GM21786 (cell line): Measurements from ENCODE around the gene VPS11.

Experiments used
- ATAC-seq: cut with Tn5 transposase; IDR thresholded peaks from one replicate; pipeline ENCODE4 v1.9.1; 2021; ENCODE audit not compliant: unreplicated experiment

The VPS11 gene

DNA sequence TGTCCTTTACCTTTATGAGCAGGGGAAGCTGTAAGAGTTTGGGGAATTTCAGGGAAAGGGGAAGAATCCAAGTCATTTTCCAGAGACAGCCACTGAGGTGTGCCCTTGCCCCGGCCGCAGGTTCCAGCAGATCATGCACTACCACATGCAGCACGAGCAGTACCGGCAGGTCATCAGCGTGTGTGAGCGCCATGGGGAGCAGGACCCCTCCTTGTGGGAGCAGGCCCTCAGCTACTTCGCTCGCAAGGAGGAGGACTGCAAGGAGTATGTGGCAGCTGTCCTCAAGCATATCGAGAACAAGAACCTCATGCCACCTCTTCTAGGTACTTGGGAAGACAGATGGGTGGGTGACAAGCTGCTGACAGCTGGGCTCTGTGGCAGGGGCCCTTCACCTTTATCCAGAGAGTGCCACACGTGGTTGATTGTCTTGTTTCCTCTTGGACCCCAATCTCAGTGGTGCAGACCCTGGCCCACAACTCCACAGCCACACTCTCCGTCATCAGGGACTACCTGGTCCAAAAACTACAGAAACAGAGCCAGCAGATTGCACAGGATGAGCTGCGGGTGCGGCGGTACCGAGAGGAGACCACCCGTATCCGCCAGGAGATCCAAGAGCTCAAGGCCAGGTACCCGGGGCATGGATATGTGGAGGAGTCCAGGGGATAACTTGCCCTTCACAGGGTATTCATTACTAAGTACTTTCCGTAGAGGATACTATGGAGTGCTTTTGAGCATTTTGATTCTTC lies 11.2 kb downstream of the VPS11 start:
- ATAC-seq: no peak

DNA sequence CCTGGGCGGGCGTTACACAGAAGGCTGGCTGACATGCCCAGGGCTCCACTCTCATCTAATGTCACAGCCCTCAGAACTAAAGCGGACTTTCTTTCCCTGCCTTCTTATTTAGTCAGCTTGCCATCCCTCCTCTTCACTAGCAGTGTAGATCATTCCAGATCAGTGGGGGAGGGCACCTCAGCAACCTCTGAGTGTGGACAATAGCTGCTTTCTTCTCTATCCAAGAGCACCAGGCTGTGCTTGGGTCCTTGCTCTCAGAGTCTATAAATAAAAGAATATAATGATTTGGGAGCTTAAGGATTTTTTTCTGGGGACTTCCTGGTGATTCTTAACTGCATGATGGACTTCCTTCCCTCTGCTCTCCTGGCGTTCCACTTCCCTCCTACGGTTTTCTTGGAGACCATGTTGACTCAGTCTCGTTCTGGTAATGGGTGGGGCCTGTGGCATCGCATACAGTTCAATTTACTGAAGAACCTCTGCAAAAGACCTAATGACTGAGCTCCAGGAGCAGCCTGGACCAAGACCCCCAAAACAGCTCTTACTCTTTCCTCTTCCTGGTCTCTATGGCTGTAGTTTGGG lies 14.2 kb downstream of the VPS11 start:
- ATAC-seq: no peak

DNA sequence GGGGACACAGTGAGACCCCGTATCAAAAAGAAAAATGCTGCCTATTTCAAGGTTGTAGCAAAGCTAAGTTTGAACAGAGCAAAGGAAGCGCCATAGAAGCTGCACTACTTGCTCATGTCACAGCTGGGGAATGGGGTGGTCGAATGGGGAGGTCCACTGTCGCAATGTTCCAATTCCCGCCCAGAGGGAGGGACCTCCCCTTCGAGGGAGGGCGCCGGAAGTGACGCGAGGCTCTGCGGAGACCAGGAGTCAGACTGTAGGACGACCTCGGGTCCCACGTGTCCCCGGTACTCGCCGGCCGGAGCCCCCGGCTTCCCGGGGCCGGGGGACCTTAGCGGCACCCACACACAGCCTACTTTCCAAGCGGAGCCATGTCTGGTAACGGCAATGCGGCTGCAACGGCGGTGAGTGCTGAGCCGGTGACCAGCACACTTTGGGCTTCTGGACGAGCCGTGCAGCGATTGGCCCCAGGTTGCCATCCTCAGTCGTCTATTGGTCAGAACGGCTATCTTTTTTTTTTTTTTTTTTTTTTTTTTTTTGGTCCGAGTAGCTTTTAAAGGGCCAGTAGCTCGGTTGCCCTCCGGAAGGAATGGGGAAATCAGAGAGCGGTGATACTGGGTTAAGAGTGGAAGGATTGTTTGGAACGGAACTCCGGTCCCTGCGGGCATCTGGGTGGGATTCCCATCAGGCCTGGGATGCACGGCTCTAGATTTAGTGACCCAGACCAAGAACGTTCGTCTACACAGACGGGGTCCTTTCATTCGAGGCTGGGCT lies 17.2 kb downstream of the VPS11 start, which contains the start of gene HMBS:
Gene HMBS, plus strand, starts transcription at position 219 of the 774 bp plus-strand sequence. Its CDS starts 153 bp downstream, at position 372.
- peak; percentile 88 for ATAC-seq

DNA sequence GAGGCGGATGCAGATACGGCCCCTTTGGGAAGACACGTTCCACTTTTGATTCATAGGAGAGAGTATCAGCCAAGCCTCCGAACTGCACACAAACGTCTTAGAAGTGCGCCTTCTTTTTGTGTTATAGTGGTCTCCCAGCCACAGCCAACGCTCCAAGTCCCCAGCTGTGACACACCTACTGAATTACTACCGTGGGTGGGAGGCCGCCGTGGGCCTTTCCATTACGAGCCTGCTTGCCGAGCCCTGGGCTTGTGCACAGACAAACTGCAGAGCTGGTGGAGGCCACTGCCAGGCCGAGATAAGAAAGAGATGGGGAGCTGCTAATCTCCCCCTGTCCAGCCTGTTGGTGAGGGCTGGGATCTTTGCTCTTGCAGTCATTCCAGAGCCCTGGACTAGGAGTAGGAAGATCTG lies 17.8 kb downstream of the VPS11 start:
- ATAC-seq: peak; percentile 15

DNA sequence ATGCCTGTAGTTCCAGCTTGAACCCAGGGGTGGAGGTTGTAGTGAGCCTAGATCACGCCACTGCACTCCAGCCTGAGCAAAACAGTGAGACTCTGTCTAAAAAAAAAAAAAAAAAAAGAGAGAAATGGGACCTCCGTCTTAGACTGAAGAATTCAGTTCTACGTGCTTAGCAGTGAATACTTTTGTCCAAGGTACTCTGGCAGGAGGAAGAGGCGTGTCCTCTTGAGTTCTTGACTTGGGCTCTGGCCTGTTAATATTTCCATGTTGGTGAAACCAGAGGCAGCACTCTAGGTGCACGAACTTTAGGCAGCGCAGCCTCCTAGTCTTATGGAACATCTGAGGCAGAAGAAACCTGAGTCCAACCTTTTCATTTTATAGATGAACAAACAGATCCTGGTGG lies 19.5 kb downstream of the VPS11 start:
- no peak for ATAC-seq

DNA sequence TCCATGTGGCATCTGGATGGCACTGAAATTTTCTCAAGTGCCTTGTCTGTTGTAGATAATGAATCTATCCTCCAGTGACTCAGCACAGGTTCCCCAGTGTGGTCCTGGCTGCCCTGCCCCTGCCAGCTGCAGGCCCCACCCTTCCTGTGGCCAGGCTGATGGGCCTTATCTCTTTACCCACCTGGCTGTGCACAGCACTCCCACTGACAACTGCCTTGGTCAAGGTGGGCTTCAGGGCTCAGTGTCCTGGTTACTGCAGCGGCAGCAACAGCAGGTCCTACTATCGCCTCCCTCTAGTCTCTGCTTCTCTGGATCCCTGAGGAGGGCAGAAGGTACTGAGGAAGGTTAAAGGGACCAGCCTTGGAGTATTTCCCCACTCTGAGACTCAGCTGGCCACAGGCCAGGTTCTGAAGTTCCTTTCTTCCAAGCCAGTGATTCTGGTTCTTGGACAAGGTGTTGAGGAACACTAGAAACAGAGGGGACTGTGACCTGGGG lies 20.2 kb downstream of the VPS11 start:
- ATAC-seq: no peak

DNA sequence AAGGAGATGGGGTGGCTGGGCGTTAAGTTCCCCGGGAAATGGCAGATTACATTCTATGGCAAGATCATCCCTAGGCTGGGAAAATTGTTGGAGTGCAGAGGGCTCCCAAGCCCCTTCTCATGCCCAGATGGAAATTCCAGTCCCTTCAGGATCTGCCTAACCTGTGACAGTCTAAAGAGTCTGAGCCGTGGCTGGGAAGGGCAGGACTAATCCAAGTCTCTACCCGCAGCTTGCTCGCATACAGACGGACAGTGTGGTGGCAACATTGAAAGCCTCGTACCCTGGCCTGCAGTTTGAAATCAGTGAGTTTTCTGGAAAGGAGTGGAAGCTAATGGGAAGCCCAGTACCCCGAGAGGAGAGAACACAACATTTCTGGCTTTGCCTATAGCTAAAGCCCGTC lies 20.8 kb downstream of the VPS11 start:
- ATAC-seq: no peak

DNA sequence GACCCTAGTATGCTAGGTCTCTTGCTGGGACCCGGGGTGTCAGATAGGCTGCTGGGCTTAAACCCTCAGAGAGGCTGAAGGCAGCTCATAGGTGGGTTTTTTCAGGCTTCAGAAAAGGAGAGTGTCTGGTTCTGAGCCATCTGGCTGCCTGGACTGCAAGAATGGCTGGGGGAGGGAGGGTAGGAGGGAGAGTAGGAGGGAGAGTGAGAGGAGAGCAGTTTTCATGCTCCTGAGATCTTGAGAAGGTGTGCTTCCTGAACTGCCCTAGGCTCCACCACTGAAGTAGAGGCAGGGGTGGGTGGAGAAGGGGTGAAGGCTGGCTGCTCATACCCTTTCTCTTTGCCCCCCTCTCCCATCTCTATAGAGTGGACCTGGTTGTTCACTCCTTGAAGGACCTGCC lies 21.7 kb downstream of the VPS11 start:
- no peak for ATAC-seq

DNA sequence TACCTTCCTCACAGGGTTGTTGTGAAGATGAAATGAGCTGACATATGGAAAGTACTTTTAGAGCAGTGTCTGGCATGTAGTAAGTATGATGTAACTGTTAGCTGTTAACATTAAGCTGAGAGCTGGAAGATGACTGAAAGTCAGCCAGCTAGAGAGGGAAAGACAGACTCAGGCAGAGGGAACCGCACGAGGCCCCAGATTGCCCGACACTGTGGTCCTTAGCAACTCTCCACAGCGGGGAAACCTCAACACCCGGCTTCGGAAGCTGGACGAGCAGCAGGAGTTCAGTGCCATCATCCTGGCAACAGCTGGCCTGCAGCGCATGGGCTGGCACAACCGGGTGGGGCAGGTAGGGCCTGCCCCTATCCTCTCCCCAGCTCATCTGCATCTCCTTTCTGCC lies 23.6 kb downstream of the VPS11 start:
- no peak for ATAC-seq

DNA sequence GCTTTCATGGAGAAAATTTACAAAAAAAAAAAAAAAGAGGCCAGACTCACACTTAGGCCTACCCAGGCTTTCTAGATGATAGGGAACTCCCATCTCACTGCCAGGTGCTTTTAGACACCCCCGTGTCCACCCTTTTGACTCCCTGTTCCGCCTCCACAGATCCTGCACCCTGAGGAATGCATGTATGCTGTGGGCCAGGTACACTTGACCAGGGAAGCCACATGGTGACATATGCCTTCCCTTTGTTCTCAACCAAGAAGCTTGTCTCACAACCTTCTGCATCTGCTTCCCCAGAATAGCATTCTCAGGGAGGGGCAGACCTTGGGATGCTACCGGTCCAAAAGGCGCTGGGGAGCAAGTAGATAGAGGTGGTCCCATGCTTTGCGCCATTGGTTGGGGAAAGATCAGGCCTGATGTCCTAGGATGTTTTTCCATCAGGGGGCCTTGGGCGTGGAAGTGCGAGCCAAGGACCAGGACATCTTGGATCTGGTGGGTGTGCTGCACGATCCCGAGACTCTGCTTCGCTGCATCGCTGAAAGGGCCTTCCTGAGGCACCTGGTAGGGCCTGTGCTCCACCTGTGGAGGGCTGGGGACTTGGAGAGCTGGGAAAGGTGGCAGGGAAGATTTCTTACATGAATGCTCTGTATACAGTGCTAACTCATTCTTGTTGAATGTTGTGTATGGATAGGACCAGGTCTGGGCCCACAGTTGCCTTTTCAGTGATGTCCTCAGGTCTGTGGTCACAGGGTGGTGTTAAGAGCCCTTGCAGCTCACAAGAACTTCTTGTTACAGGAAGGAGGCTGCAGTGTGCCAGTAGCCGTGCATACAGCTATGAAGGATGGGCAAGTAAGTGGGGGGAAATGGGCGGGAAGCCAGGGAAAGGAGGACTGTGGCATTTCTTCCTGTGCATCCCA lies 24.6 kb downstream of the VPS11 start:
- no peak for ATAC-seq

DNA sequence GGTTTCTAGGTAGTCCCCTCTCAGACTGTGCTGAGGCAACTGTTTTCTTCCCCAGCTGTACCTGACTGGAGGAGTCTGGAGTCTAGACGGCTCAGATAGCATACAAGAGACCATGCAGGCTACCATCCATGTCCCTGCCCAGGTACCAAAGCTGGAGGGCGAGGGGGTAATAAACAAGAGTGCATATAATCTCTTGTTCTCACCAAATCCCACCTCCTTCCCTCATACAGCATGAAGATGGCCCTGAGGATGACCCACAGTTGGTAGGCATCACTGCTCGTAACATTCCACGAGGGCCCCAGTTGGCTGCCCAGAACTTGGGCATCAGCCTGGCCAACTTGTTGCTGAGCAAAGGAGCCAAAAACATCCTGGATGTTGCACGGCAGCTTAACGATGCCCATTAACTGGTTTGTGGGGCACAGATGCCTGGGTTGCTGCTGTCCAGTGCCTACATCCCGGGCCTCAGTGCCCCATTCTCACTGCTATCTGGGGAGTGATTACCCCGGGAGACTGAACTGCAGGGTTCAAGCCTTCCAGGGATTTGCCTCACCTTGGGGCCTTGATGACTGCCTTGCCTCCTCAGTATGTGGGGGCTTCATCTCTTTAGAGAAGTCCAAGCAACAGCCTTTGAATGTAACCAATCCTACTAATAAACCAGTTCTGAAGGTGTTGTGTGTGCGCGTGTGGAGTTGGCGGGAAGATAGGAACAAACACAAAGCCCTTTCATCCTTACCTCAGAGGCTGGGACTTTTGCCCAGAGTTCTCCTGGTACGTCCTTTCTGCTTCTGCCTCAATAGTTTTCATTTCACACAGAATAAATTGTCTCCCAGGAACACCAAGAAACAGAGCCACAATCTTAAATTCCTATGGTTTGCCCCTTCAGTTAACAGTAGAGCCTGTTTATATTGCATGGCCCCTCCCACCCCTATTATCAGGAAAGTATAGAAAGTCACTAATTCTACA lies 25.5 kb downstream of the VPS11 start:
- no peak for ATAC-seq

DNA sequence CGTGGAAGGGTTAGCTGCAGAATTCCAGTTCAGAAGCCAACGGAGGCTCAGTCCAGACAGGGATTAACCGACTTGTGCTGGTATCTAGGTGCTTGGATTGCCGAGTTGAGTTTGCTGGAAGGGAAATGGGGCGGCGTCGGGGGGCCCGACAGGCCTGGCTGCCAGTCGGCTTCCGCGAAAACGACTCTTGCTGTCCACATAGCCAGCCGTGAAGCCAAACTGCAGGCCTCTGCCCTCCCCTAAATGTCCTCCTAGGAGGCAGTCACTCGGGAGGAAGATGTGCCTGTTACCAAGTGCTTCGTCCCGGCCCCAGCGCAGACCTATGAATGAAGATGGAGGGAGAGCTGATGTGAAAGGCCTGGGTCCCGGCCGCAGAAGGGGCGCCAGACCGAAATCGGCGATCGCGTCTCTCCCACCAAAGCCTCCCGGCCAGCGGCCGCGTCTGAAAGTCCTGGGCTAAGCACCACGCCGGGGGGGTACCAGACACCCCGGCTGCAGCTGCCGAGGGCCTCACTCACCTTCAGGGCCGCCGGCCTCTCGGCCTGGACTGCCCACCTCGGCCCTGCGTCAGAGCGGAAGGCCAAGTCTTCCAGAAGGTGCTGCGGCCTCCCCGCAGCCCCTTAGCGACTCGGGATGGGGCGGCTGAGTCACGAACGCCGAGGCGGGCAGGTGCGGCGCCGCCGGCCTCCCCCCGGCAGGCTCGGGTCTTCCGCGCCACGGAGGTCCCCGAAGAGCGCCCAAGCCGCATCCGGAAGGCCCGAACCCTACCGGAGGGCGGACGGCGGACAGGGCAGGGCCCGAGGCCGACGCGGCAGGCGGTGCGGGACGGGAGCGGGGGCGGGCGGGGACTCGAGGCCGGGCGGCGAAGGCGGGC lies 26.6 kb downstream of the VPS11 start:
- ATAC-seq: no peak

DNA sequence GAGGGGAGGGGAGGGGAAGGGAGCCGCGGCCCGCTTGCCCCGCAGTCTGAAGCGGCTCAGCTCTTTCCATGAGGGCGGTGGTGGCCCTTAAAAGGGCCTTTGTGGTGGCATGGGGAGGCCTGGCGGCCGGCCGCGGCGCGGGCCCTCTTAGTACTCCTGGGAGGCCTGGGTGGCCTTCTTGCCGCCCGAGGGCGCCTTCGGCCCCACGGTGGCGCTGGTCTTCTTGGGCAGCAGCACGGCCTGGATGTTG lies 27.1 kb downstream of the VPS11 start:
- ATAC-seq: peak; percentile 33

DNA sequence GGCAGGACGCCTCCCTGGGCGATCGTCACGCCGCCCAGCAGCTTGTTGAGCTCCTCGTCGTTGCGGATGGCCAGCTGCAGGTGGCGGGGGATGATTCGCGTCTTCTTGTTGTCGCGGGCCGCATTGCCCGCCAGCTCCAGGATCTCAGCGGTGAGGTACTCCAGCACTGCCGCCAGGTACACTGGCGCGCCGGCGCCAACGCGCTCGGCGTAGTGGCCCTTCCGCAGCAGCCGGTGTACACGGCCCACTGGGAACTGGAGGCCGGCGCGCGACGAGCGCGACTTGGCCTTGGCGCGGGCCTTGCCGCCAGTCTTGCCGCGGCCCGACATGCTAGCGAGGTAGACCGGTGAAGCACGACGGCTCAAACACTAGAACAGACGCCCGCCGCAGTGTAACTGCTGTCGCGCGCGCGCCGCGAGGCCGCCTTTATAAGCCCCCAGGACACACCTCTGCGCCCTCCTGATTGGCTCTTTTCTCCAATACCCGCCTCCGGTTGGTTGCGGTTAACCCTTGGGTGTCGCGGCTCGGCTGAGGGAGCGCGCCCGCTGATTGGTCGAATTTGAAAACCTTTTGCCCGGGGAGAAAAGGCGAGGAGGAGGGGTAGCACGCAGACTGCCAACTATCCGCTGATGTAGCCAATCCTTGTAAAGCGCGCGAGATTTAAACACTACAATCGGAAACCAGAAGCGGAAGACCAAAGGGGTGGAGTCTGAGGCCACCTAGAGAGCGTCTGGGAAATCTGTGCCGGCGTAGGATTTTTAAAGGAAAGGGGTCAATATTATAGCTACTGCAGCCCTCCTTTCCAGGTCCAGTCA lies 27.7 kb downstream of the VPS11 start:
- ATAC-seq: peak; percentile 79

DNA sequence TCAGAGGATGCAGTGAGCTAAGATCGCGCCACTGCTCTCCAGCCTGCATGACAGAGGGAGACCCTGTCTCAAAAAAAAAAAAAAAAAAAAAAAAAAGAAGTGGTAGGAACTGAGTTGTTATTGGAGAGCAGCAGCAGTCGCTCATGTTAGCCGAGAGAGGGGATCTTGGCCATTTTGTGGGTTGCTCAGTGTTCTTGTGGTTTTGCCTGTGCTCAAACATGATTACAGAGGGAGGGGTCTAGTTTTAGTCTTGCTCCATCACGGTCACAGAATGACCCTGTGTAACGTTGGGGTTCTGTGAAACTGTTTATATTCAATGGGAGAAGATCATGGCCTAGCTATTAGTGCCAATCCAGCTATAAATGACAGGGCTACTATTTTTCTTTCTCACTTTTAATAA lies 32.1 kb downstream of the VPS11 start:
- ATAC-seq: no peak

DNA sequence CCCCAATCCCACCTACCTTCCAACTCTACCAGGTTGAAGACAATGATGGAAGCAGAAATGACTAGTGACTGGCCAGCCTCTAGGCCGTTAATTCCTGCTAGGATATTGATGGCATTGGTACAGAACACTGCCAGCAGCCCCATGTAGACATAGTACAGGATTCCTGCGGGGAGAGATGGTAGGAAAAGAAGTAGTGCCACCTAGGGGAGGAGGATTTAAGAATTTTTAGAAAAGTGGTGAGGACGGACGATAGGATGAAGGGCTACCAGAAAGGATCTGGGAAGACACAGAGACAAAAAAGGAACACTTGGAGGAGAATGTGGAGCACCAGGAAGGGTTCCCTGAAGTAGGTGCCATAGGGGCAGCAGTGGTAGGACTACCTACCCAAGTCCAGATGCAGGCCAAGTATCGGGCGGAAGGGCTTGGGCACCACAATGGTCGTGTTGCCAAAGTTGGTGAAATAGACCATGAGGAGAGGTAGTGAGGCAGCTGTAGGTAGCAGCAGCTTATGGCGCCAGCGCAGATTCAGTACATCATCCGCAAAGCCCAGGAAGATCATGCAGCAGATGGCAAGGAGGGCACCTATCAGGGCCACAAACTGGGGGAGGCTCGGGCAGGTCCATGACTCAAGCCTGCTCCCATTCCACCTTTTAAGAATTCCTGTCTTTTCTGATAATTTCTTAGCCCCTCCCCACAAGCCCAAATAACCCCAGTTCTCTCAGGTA lies 32.8 kb downstream of the VPS11 start:
- no peak for ATAC-seq

DNA sequence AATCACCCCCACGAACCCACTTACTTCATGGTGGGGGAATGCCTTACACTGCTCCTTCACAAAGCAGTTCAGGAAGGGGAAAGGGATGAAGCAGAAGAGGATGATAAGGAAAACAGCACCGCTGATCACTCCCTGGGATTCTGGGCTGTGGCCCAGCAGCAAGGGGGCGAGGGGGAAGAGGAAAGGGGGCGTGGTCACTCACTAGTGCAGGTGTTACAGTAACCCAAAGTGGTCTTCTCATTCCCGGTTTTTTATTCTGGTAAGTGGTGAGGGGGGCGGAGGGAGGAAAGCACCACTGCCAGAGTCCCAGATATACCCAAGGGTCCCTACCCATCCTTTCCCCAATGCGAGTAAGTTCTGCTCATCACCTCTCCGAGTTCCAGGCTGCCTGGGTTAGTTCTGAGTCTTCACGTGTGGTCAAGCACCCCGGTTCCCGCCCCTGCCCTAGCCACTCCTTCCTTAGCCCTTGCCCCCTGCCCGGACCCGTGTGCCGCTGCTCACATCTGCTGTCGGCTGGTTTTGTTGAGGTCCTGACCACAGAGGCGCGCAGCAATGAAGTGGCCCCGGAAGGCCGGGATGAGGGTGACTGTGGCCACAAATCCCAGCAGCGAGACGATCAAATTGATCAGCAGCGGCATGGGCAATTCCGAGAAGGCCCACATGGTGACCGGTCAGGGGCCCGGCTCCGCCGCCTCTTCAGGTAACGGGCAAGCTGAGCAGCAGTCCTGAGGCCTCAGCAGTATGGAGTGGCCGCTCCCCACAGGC lies 33.6 kb downstream of the VPS11 start:
- ATAC-seq: peak; percentile 15
